ENCODE measurements around the gene TSPAN17. TPM values are rescaled to one million over a fixed set of nuclear protein-coding genes. Genes with fewer than 3 reads are reported as not detected.

The TSPAN17 gene
- total and polyA plus RNA-seq, 9 of the 15 experiments (the other 6 are each of a cell fraction or from before 2014, with no cell fraction given): 0.73 to 58.3 (median 34.5) TPM

GRCh38 chr5:176680226-176680563 lies 32.9 kb downstream of the TSPAN17 start:
- Histone ChIP-seq H3K36me3 (ENCODE audit: control insufficient read depth, insufficient read depth, low read length) (no peaks in the 10 kb centered on the region), H3K9me3 (replicated peaks; ENCODE audit: control insufficient read depth, insufficient read depth, low read depth, low read length) (no peaks in the 10 kb centered on the region), H3K27ac (ENCODE audit: extremely low read depth, low read depth, low read length) (no peak overlapping the region), H3K9ac (ENCODE audit: insufficient read depth in 1 of 2, low read depth in 2 of 2, low read length in 2 of 2) (no peak overlapping the region), H4K20me1 (replicated peaks; ENCODE audit: control insufficient read depth, insufficient read depth, low read length) (no peaks in the 10 kb centered on the region), H3K9me1 (ENCODE audit: control insufficient read depth, insufficient read depth, low read length) (no peaks in the 10 kb centered on the region), H2AFZ (ENCODE audit: low read depth, low read length) (no peak overlapping the region), H3K27me3 (ENCODE audit: control insufficient read depth in 2 of 2, insufficient read depth in 2 of 2, low read length in 2 of 2) (peaks cover 17 to 39% of the 10 kb centered on the region in 2 experiments), H3K4me3 (no peak overlapping the region), H3K4me2 (ENCODE audit: insufficient read depth, low read length) (no peak overlapping the region), H3K79me2 (ENCODE audit: control insufficient read depth, insufficient read depth, low read length) (no peaks in the 10 kb centered on the region), H3K4me1 (replicated peaks in 1 of 2; ENCODE audit: control insufficient read depth in 2 of 2, insufficient read depth in 2 of 2, low read length in 2 of 2) (peaks cover 18 to 29% of the 10 kb centered on the region in 2 experiments)
- CTCF ChIA-PET (ENCODE audit: low intra/inter-chr PET ratio): no interaction called here
- intact Hi-C loops (cut with micrococcal nuclease): no loop called here
- 20% methylated on average over 26 of the region's 33 CpGs for WGBS (ENCODE audit: insufficient coverage, low coverage, missing lambda C conversion rate)
- no peak for DNase-seq (ENCODE audit: extremely low read depth in 1 of 4, low spot score in 3 of 4)
- POLR2A ChIA-PET: interaction anchor here (0.6 to 0.7 kb wide), 3 partner anchors 16 to 483 kb away, joined by 3 read pairs; no protein-coding TSS in a partner anchor
- no TSS peak for BruUV-seq (replicated peaks)
- ATAC-seq: no peak
- FAIRE-seq: no peak
- in situ Hi-C loops (cut with MboI): no loop called here
- TF ChIP-seq ARID1B (IDR thresholded peaks at IDR 0.05): no peak
- no peak for TF ChIP-seq ZNF354B (CRISPR knock-in tag; IDR thresholded peaks at IDR 0.05)
- TF ChIP-seq PML (IDR thresholded peaks at IDR 0.05; ENCODE audit: low read length): no peak
- TF ChIP-seq HBP1 (CRISPR knock-in tag; IDR thresholded peaks at IDR 0.05): no peak
- no peak for TF ChIP-seq NR3C1 (CRISPR knock-in tag; IDR thresholded peaks at IDR 0.05)
- no peak for TF ChIP-seq SIN3A (IDR thresholded peaks at IDR 0.05; ENCODE audit: borderline replicate concordance in 2 of 2, control insufficient read depth in 1 of 2, low read depth in 2 of 2, low read length in 2 of 2)
- TF ChIP-seq ZBTB12 (CRISPR knock-in tag; IDR thresholded peaks at IDR 0.05): no peak
- no peak for TF ChIP-seq RREB1 (CRISPR knock-in tag; IDR thresholded peaks at IDR 0.05)
- TF ChIP-seq SREBF1 (IDR thresholded peaks at IDR 0.05; ENCODE audit: borderline replicate concordance, low read depth, low read length): no peak
- no peak for TF ChIP-seq TAF1 (IDR thresholded peaks at IDR 0.05; ENCODE audit: control insufficient read depth, extremely low read depth, insufficient read depth, low read length, severe bottlenecking)
- no peak for TF ChIP-seq BRCA1 (IDR thresholded peaks at IDR 0.05)
- no peak for TF ChIP-seq BRCA1 (CRISPR knock-in tag; IDR thresholded peaks at IDR 0.05)
- no peak for TF ChIP-seq SRF (CRISPR knock-in tag; IDR thresholded peaks at IDR 0.05)
- TF ChIP-seq CC2D1A (IDR thresholded peaks at IDR 0.05): no peak
